Activated T-helper 2 cell treated with anti-CD3 and anti-CD28 coated beads, Interferon-gamma antibody, Interleukin-2, Interleukin-4, amounts not matched to agents 10 μg/mL and 5 μg/mL and 100 μg/mL, durations not matched to agents 14 hours and 24 hours and 36 hours (primary cell): ENCODE data around the gene GAD2. TPM values are rescaled to one million over a fixed set of nuclear protein-coding genes. Genes with fewer than 3 reads are reported as not detected.

Experiments
- DNase-seq: peaks from one replicate; pipeline ENCODE4 v3.0.0; 2021; ENCODE audit warnings: low spot score
- H3K27ac Mint-ChIP-seq: one replicate; pipeline ENCODE4 v1.8.0; 2021; ENCODE audit warnings: mixed read lengths
- H3K27me3 Mint-ChIP-seq: one replicate; pipeline ENCODE4 v1.8.0; 2021; ENCODE audit warnings: low read depth, mixed read lengths
- H3K36me3 Mint-ChIP-seq: one replicate; pipeline ENCODE4 v1.8.0; 2021; ENCODE audit warnings: low read depth, mixed read lengths
- H3K4me1 Mint-ChIP-seq: one replicate; pipeline ENCODE4 v1.8.0; 2021; ENCODE audit warnings: low read depth, mixed read lengths
- H3K4me3 Mint-ChIP-seq: one replicate; pipeline ENCODE4 v1.8.0; 2021; ENCODE audit warnings: low read depth, mild to moderate bottlenecking, moderate library complexity, mixed read lengths
- H3K9me3 Mint-ChIP-seq: one replicate; pipeline ENCODE4 v1.8.0; 2021; ENCODE audit warnings: mixed read lengths
- intact Hi-C: fragments of 100-400 bp; cut with micrococcal nuclease; formaldehyde crosslinking; loops from one replicate; pipeline ENCODE4 v1.15.1; 2023
- total RNA-seq: library from RNA; stranded (reverse); gene quantifications from 2 replicates; pipeline ENCODE4 v1.2.3, GENCODE V29; 2022

The GAD2 gene
- total RNA-seq, 1 donor from 2014 or later, result not detected

GRCh38 chr10:26296360-26296759 lies 79.8 kb downstream of the GAD2 start:
- no peaks in the 10 kb centered on the region for H3K4me1 Mint-ChIP-seq
- intact Hi-C loops, result no loop called here
- H3K4me3 Mint-ChIP-seq, result no peak overlapping the region
- H3K9me3 Mint-ChIP-seq, result no peaks in the 10 kb centered on the region
- no peaks in the 10 kb centered on the region for H3K36me3 Mint-ChIP-seq
- peaks cover 5% of the 10 kb centered on the region for H3K27me3 Mint-ChIP-seq
- H3K27ac Mint-ChIP-seq, result no peak overlapping the region
- no peak for DNase-seq

- no peak overlapping the region for H3K4me3 Mint-ChIP-seq
- H3K27me3 Mint-ChIP-seq, result peaks cover 4% of the 10 kb centered on the region
- no peak overlapping the region for H3K27ac Mint-ChIP-seq
- H3K9me3 Mint-ChIP-seq, result no peaks in the 10 kb centered on the region
- intact Hi-C loops, result no loop called here
- H3K36me3 Mint-ChIP-seq, result no peaks in the 10 kb centered on the region
- H3K4me1 Mint-ChIP-seq, result no peaks in the 10 kb centered on the region
- no peak for DNase-seq
Measured at GRCh38 chr10:26300001-26300400, 83.4 kb downstream of the GAD2 start.

GRCh38 chr10:26303366-26303765 lies 86.8 kb downstream of the GAD2 start:
- no peak for DNase-seq
- Mint-ChIP-seq H3K27me3 (peaks cover 4% of the 10 kb centered on the region), H3K4me1 (no peaks in the 10 kb centered on the region), H3K9me3 (no peaks in the 10 kb centered on the region), H3K27ac (no peak overlapping the region), H3K36me3 (no peaks in the 10 kb centered on the region), H3K4me3 (no peak overlapping the region)
- intact Hi-C loops, result no loop called here

GRCh38 chr10:26310361-26310760 lies 93.8 kb downstream of the GAD2 start:
- Mint-ChIP-seq H3K36me3 (no peaks in the 10 kb centered on the region), H3K4me1 (no peaks in the 10 kb centered on the region), H3K9me3 (no peaks in the 10 kb centered on the region), H3K27ac (no peak overlapping the region), H3K4me3 (no peak overlapping the region), H3K27me3 (peaks cover 9% of the 10 kb centered on the region)
- no peak for DNase-seq
- intact Hi-C loops, result no loop called here

GRCh38 chr10:26311383-26311940 lies 94.9 kb downstream of the GAD2 start:
- Mint-ChIP-seq H3K4me3 (no peak overlapping the region), H3K36me3 (no peaks in the 10 kb centered on the region), H3K4me1 (no peaks in the 10 kb centered on the region), H3K9me3 (no peaks in the 10 kb centered on the region), H3K27me3 (peaks cover 9% of the 10 kb centered on the region), H3K27ac (no peak overlapping the region)
- no peak for DNase-seq
- intact Hi-C loops, result no loop called here

GRCh38 chr10:26314265-26315013 lies 97.9 kb downstream of the GAD2 start:
- no peak for DNase-seq
- H3K27me3 Mint-ChIP-seq, result peaks cover 7% of the 10 kb centered on the region
- H3K36me3 Mint-ChIP-seq, result no peaks in the 10 kb centered on the region
- intact Hi-C loops, result no loop called here
- H3K27ac Mint-ChIP-seq, result no peak overlapping the region
- H3K9me3 Mint-ChIP-seq, result no peaks in the 10 kb centered on the region
- H3K4me3 Mint-ChIP-seq, result no peak overlapping the region
- no peaks in the 10 kb centered on the region for H3K4me1 Mint-ChIP-seq

- Mint-ChIP-seq H3K9me3 (no peaks in the 10 kb centered on the region), H3K36me3 (no peaks in the 10 kb centered on the region), H3K27ac (no peak overlapping the region)
Measured at GRCh38 chr10:26318672-26319071, 102.1 kb downstream of the GAD2 start.

GRCh38 chr10:26323219-26323618 lies 106.6 kb downstream of the GAD2 start:
- H3K4me1 Mint-ChIP-seq, result no peaks in the 10 kb centered on the region
- DNase-seq, result no peak
- no peak overlapping the region for H3K27ac Mint-ChIP-seq
- H3K9me3 Mint-ChIP-seq, result no peaks in the 10 kb centered on the region
- H3K4me3 Mint-ChIP-seq, result no peak overlapping the region
- intact Hi-C loops, result no loop called here
- no peaks in the 10 kb centered on the region for H3K36me3 Mint-ChIP-seq
- peaks cover 13% of the 10 kb centered on the region for H3K27me3 Mint-ChIP-seq

More at GRCh38 chr10:26318672-26319071, 102.1 kb downstream of the GAD2 start:
- Mint-ChIP-seq H3K4me3 (no peak overlapping the region), H3K4me1 (no peaks in the 10 kb centered on the region), H3K27me3 (peaks cover 1% of the 10 kb centered on the region)
- intact Hi-C loops, result no loop called here
- no peak for DNase-seq

GRCh38 chr10:26326851-26327250 lies 110.3 kb downstream of the GAD2 start:
- Mint-ChIP-seq H3K27ac (no peak overlapping the region), H3K9me3 (no peaks in the 10 kb centered on the region), H3K4me3 (no peak overlapping the region), H3K27me3 (peaks cover 25% of the 10 kb centered on the region), H3K36me3 (no peaks in the 10 kb centered on the region), H3K4me1 (peaks cover 3% of the 10 kb centered on the region)
- intact Hi-C loops, result no loop called here
- no peak for DNase-seq

- H3K9me3 Mint-ChIP-seq, result no peaks in the 10 kb centered on the region
- peaks cover 25% of the 10 kb centered on the region for H3K27me3 Mint-ChIP-seq
- H3K36me3 Mint-ChIP-seq, result no peaks in the 10 kb centered on the region
- intact Hi-C loops, result no loop called here
- no peak overlapping the region for H3K4me3 Mint-ChIP-seq
- H3K27ac Mint-ChIP-seq, result no peak overlapping the region
- H3K4me1 Mint-ChIP-seq, result peaks cover 3% of the 10 kb centered on the region
- no peak for DNase-seq
Measured at GRCh38 chr10:26327811-26328210, 111.2 kb downstream of the GAD2 start.

- no peak for DNase-seq
- Mint-ChIP-seq H3K27ac (no peak overlapping the region), H3K4me1 (peaks cover 8% of the 10 kb centered on the region), H3K4me3 (no peak overlapping the region), H3K27me3 (peaks cover 22% of the 10 kb centered on the region), H3K36me3 (no peaks in the 10 kb centered on the region), H3K9me3 (peaks cover 7% of the 10 kb centered on the region)
- intact Hi-C loops, result loop anchor here (10.0 kb wide), 1 partner anchor 363 kb away; the partner anchor contains the start of gene PDSS1
Measured at GRCh38 chr10:26331371-26331770, 114.8 kb downstream of the GAD2 start.

GRCh38 chr10:26334232-26334931 lies 117.8 kb downstream of the GAD2 start:
- intact Hi-C loops, result loop anchor here (10.0 kb wide), 1 partner anchor 360 kb away; the partner anchor contains the start of gene PDSS1
- H3K4me1 Mint-ChIP-seq, result peaks cover 10% of the 10 kb centered on the region
- no peaks in the 10 kb centered on the region for H3K36me3 Mint-ChIP-seq
- no peak overlapping the region for H3K27ac Mint-ChIP-seq
- peaks cover 7% of the 10 kb centered on the region for H3K9me3 Mint-ChIP-seq
- no peak overlapping the region for H3K4me3 Mint-ChIP-seq
- DNase-seq, result no peak
- peaks cover 10% of the 10 kb centered on the region for H3K27me3 Mint-ChIP-seq
